SU-DHL-6 (cell line): ENCODE results near the gene WDR7.

ENCODE experiments used
- CTCF ChIP-seq: fragments of 200-600 bp; sonication (generic); IDR thresholded peaks from one replicate; pipeline ENCODE4 v1.5.1; 2017; ENCODE audit warnings: antibody characterized with exemption, mild to moderate bottlenecking, low read length, moderate library complexity; ENCODE audit not compliant: insufficient read depth, poor library complexity, severe bottlenecking
- EZH2phosphoT487 ChIP-seq: fragments of 200-600 bp; sonication (generic), shearing (Covaris generic); conservative IDR thresholded peaks from 2 replicates; pipeline ENCODE4 v1.6.1; 2018; ENCODE audit warnings: mild to moderate bottlenecking, antibody characterized with exemption, low read length, moderate library complexity, mixed read lengths

GRCh38 chr18:56775701-56776100 lies 124.5 kb downstream of the WDR7 start:
- TF ChIP-seq CTCF = no peak
- TF ChIP-seq EZH2phosphoT487 = no peak
